PC-3 (cell line): ENCODE measurements around the gene LRBA.

Source experiments
- CTCF ChIP-seq: fragments of 300-600 bp; sonication (generic); conservative IDR thresholded peaks from 2 replicates; pipeline ENCODE4 v1.5.1; 2017; ENCODE audit warnings: antibody characterized with exemption, low read depth, mild to moderate bottlenecking, low read length
- EZH2 ChIP-seq: fragments of 300-600 bp; sonication (generic); IDR thresholded peaks from one replicate; pipeline ENCODE4 v1.6.1; 2017; ENCODE audit warnings: antibody characterized with exemption, mild to moderate bottlenecking, low read length; ENCODE audit not compliant: unreplicated experiment

GRCh38 chr4:150888625-150889024 is 126.5 kb downstream of the LRBA start:
- TF ChIP-seq CTCF (no peak), EZH2 (no peak)
